Activated CD4-positive, alpha-beta T cell treated with anti-CD3 and anti-CD28 coated beads, Interleukin-2, amount 50 U/mL, for 1 hour (primary cell): ENCODE data around the gene XPNPEP2.

Experiments
- DNase-seq: peaks from one replicate; pipeline ENCODE4 v3.0.0-alpha.2; 2020

XPNPEP2 gene

GRCh38 chrX:129780441-129781105, 41.8 kb downstream of the XPNPEP2 start:
- DNase-seq: no peak

- DNase-seq: peak; percentile 68
These were observed 42.4 kb downstream of the XPNPEP2 start for GRCh38 chrX:129781134-129781672.

- DNase-seq: peak; percentile 16
These were observed 43.1 kb downstream of the XPNPEP2 start for GRCh38 chrX:129781680-129782495.

- no peak for DNase-seq
These were observed 43.9 kb downstream of the XPNPEP2 start for GRCh38 chrX:129782706-129783105.

GRCh38 chrX:129783291-129783713, 44.5 kb downstream of the XPNPEP2 start:
- DNase-seq: no peak

GRCh38 chrX:129784371-129784770, 45.6 kb downstream of the XPNPEP2 start:
- DNase-seq: no peak

GRCh38 chrX:129785160-129785947, 46.6 kb downstream of the XPNPEP2 start:
- DNase-seq: no peak

GRCh38 chrX:129786210-129786651, 47.5 kb downstream of the XPNPEP2 start:
- DNase-seq: no peak

GRCh38 chrX:129787336-129788055, 48.7 kb downstream of the XPNPEP2 start:
- DNase-seq: no peak

- DNase-seq: no peak
These were observed 49.7 kb downstream of the XPNPEP2 start for GRCh38 chrX:129788527-129788926.

GRCh38 chrX:129790146-129790545, 51.4 kb downstream of the XPNPEP2 start:
- no peak for DNase-seq

GRCh38 chrX:129790808-129791207, 52.0 kb downstream of the XPNPEP2 start:
- DNase-seq: no peak

GRCh38 chrX:129791336-129791735, 52.6 kb downstream of the XPNPEP2 start:
- no peak for DNase-seq

- DNase-seq: no peak
These were observed 53.3 kb downstream of the XPNPEP2 start for GRCh38 chrX:129791961-129792570.

- DNase-seq: no peak
These were observed 54.0 kb downstream of the XPNPEP2 start for GRCh38 chrX:129792586-129793291.

- DNase-seq: no peak
These were observed 54.9 kb downstream of the XPNPEP2 start for GRCh38 chrX:129793604-129794191.

GRCh38 chrX:129795584-129795983, 56.8 kb downstream of the XPNPEP2 start:
- DNase-seq: no peak

- DNase-seq: no peak
These were observed 58.6 kb downstream of the XPNPEP2 start for GRCh38 chrX:129797251-129797906.

- DNase-seq: no peak
These were observed 59.7 kb downstream of the XPNPEP2 start for GRCh38 chrX:129798456-129798855.

- DNase-seq: no peak
These were observed 60.1 kb downstream of the XPNPEP2 start for GRCh38 chrX:129798888-129799287.
